GM13976 (cell line): ENCODE measurements around the gene LYRM4.

Experiments
- DNase-seq: peaks from one replicate; pipeline ENCODE4 v3.0.0; 2012; ENCODE audit warnings: low spot score
- in situ Hi-C: fragments of 300-500 bp; cut with MboI; formaldehyde crosslinking; loops from one replicate; pipeline ENCODE4 v1.12.0; 2022; ENCODE audit warnings: low sequenced_read_pairs, mixed read lengths, inconsistent platforms; ENCODE audit not compliant: unreplicated experiment
- TF ChIP-seq, protein P1 (sequence below): IDR thresholded peaks from 2 replicates; pipeline ENCODE4 v1.5.1; 2012; ENCODE audit warnings: borderline replicate concordance, mild to moderate bottlenecking; ENCODE audit not compliant: insufficient read depth; ENCODE audit errors: extremely low read depth, missing control alignments, control extremely low read depth

Gene LYRM4

DNA sequence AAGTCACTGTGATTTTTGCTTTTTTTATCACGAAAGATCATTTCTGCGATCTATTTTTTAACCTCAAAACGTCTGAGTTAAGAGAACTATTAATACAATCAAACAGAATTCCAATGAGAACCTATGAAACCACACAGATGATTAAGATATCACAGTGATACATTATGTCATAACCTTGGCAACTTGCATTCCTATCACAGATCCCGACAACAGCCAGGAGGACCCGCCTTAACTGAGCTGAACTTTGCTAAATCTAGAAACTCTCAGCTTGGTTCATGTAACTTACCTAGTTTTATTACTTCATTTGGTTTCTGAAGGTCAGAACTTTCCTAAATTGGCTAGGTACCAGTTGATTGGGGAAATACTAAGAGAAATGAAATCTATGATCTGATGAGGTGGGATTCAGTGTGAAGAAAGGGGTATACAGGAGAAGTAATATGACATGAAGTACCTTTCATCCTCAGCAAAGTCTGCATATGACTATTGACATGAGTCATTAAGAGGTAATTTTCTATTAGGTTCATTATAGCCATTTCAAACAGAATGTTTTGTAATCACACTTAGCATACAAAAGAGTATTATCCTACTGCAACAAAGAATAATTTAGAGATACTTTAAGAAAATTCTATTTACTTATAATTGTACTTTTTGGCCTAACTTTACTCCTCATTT is 11.2 kb downstream of the LYRM4 start:
- in situ Hi-C loops: no loop called here
- no peak for DNase-seq
- TF ChIP-seq, protein P1, sequence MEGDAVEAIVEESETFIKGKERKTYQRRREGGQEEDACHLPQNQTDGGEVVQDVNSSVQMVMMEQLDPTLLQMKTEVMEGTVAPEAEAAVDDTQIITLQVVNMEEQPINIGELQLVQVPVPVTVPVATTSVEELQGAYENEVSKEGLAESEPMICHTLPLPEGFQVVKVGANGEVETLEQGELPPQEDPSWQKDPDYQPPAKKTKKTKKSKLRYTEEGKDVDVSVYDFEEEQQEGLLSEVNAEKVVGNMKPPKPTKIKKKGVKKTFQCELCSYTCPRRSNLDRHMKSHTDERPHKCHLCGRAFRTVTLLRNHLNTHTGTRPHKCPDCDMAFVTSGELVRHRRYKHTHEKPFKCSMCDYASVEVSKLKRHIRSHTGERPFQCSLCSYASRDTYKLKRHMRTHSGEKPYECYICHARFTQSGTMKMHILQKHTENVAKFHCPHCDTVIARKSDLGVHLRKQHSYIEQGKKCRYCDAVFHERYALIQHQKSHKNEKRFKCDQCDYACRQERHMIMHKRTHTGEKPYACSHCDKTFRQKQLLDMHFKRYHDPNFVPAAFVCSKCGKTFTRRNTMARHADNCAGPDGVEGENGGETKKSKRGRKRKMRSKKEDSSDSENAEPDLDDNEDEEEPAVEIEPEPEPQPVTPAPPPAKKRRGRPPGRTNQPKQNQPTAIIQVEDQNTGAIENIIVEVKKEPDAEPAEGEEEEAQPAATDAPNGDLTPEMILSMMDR: no peak

DNA sequence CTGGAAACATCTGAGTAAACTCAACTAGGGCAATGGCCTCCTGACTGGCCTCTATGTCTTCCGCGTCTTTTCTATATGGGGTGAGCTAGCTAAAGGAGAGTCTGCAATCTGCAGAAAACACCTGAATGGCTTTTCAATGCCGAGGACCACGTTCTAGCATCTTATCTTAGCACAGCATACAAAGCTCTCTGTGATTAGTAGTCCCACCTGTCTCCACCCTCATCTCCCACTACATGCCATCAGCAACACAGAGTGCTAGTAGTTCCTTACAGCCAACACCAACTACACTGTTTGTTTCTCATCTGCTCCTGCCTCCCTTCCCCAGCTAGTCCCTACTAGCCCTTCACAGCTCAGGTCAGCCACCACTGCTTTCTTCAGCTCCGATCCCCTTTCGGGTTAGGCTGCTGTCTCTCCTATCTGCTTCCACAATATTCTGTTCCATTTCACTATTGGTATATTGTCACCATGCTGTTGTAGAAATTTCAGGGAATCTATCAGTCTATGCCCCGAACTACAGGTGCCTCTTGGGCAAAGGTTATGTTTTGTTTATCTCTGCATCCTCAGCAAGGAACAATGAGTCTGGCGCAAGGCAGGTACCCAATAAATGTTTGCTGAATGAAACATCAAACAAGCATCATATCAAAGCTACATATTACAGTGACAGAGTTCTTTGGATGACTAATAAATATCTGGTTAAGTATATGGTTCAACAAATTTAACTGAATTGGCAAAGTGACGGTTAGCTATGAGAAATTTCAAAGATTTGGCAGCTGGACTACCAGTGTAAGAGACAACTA is 12.2 kb downstream of the LYRM4 start:
- TF ChIP-seq, protein P1: no peak
- in situ Hi-C loops: no loop called here

DNA sequence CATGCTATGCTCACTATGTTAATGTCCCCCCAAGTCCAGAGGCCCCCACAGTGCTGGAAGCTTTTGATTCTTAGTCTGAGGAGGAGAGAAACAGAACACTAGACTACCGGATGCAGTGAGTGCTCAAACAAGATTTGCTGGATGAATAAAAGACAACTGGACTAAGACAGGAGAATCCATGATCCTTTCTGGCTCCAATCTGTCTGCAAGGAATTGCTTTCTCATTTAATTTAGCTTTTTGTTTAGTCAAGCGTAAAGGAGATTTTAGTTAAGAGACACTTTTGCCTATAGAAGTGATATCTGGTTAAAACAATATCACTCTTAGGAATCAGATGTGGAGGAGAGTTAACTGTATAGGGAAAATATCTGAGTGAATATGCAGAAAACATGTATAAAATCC is 13.5 kb downstream of the LYRM4 start:
- in situ Hi-C loops: no loop called here
- TF ChIP-seq, protein P1: no peak

More for the DNA sequence above, 12.2 kb downstream of the LYRM4 start:
- no peak for DNase-seq

DNA sequence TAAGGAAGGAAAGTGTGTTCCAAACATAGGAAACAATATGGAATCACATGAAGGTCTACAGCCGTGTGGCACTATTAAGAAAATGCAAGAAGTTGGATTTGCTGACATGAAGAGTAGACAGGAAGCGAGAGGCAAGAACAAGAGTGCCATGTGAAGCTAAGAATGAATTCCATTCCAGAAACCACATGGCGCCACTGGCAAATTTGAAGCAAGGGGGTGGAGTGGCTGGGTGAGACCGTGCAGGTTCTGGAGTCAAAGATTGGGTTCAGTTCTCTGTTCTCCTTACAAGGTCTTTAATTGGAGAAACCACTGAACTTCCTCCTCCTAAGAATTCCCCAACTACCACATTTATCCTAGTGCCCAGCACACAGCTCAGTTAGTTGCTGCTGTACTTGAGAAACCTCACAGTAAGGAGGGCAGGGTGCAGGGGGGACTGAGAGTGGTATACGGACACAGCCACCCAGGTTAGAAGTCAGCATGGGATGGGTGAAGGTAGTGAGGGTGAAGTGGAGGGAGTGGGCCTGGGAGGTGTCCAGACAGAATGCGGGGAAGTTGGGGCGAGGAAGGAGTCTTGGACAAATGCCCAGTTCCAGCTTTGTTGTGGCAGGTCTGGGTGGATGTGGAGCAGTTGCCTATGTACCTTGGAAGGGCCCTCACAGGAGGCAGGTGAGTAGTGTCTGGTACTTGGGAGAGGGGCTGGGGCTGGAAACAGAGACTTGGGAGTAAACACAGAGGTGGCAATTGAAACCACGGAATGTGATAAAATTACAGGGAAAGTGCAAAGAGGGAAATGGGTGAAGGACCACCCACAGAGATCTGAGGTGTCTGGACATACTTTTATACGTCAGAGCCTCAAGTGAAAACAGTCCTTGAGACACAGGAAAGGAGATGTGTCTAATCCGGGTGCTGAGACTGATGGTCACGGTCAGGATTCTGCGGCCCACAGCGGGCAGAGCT is 14.3 kb downstream of the LYRM4 start:
- in situ Hi-C loops: no loop called here
- TF ChIP-seq, protein P1: no peak
- DNase-seq: no peak

More for the DNA sequence above, 13.5 kb downstream of the LYRM4 start:
- DNase-seq: no peak

DNA sequence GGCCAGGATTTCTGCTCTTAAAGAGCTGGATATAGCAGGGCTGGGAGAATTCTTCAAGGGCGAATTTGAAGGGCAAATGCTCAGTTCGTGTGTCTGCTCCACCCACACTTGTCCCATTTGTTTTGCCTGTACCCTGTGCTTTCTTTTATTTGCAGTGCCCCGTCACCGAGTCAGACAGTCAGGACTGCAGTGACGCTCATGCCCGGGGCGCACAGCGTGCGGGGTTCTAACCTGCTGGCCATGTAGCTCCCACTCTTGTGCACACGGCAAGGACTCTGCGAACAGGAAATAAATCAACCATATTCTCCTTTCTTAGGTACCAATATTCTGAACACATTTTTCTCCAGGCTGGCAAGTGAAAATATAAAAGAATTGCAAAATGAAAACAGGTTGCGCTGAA is 17.7 kb downstream of the LYRM4 start:
- TF ChIP-seq, protein P1: no peak
- in situ Hi-C loops: no loop called here
- no peak for DNase-seq

DNA sequence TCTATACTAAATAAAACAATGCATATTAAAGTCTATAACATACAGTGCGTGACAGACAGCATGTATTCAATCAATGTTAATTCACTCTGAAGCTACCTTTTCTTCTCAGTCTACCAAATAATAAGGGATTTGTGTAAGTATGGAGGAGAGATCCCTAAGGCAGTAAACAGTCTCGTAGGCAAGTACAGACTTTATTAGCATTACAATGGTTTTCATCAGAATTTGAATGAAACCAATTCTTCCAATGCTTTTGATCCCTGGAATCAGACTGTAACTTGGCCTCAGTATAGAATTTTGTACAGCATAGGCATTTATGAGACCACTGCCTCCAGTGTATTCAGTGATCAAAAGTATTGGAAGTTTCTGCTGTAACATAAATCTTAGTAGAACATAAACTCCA is 19.5 kb downstream of the LYRM4 start:
- no peak for DNase-seq
- TF ChIP-seq, protein P1: no peak
- in situ Hi-C loops: no loop called here
